HG03354 (cell line): ENCODE results near the gene STARD5.
"Not testable (repeated sequence)": the region's sequence is repeated elsewhere in the genome, so short reads cannot be mapped to it uniquely, and the experiment has no call there.

ENCODE experiments used
- ATAC-seq: cut with Tn5 transposase; IDR thresholded peaks from one replicate; pipeline ENCODE4 v1.9.1; 2021; ENCODE audit warnings: mild to moderate bottlenecking; ENCODE audit not compliant: unreplicated experiment, poor library complexity, severe bottlenecking

Gene STARD5, protein sequence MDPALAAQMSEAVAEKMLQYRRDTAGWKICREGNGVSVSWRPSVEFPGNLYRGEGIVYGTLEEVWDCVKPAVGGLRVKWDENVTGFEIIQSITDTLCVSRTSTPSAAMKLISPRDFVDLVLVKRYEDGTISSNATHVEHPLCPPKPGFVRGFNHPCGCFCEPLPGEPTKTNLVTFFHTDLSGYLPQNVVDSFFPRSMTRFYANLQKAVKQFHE

DNA sequence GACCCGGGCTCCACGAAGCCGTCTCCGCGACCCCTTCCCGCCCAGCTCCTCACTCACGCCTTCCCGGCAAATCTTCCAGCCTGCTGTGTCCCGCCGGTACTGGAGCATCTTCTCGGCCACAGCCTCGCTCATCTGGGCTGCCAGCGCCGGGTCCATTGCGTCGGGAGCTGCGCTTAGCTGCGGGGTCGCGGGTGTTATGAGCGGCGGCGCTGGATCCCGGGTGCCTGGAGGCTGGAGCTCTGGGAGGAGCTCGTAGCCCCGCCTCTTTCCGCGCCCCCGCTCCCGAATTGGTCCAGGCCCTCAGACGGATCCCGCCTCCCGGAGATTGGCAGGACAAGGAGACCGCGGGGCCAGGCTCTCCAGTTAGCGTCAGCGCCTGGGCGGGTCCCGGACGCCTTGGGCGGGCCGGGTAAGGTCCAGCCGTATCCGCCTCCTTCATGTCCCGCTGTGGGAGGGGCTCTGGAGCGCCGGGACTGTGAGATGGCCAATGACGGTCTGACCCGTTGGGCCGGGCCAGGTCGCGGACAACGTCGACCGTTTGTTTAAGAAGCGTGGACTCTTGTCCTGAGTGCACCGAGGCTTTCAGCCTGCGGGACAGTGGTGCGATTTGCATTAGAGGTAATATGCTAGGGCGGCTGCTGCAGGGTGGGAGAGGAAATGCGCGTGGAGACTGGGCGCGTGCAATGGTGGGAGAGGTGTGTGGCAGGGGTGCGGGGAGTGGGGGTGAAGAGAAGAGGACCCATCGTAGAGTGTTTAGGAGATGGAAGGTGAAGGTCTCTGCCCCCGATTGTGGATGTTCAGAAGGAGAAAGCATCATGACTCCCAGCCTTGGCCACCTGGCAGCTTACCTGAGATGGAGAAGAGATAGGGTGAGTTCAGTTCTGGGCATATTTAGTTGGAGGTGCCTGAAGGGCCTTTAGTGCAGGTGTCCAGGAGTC lies at the start of gene STARD5:
STARD5 (minus strand) TSS at position 198 of the 938 bp plus-strand sequence; CDS start at position 156, 42 bp downstream.
- ATAC-seq = peak; percentile 99

- ATAC-seq = no peak
These were observed 49.2 kb upstream of the STARD5 start for GRCh38 chr15:81373176-81373575.

DNA sequence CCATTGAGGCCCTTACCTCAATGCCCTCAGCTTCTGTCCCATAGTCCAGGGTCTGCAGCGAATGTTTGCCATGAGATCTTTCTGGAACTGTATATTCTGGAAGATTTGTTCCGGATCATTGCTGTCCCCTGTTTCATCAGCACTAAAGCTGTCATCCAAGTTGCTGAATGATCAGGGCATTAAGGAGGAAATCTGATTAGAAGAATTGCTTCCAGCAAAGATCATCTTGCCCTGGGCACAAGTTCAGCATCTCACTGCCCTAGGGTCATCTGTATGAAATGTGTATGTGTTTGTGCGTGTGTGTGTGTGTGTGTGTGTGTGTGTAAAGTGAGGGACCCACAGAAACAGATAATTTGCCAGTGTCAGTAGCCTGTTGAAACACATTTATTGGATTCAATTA lies 48.6 kb upstream of the STARD5 start:
- ATAC-seq = no peak

- no peak for ATAC-seq
These were observed 40.0 kb upstream of the STARD5 start for GRCh38 chr15:81363718-81364500.

DNA sequence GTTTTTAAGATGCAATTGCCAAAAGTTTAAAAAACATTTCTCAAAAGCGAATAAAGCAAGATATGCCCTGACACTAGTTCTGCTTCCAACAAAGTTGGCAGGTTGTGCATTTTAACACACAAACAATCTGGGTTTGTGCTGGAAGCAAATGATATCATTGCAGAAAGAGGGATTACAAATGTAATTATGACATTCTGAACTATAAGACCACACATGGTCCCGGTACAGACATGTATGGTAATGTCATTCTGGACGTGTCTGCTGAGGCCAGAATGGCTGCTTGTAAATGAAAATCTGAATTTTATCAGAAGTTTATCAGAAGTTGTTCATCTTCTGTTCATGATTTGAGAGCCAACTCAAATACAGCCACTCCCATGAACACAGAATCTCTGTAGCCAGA lies 39.3 kb upstream of the STARD5 start:
- no peak for ATAC-seq

GRCh38 chr15:81362790-81363189 lies 38.8 kb upstream of the STARD5 start:
- ATAC-seq = no peak

GRCh38 chr15:81361891-81362290 lies 38.0 kb upstream of the STARD5 start:
- no peak for ATAC-seq

- ATAC-seq = no peak
These were observed 36.5 kb upstream of the STARD5 start for GRCh38 chr15:81360491-81360890.

GRCh38 chr15:81358248-81358647 lies 34.3 kb upstream of the STARD5 start:
- ATAC-seq = no peak

DNA sequence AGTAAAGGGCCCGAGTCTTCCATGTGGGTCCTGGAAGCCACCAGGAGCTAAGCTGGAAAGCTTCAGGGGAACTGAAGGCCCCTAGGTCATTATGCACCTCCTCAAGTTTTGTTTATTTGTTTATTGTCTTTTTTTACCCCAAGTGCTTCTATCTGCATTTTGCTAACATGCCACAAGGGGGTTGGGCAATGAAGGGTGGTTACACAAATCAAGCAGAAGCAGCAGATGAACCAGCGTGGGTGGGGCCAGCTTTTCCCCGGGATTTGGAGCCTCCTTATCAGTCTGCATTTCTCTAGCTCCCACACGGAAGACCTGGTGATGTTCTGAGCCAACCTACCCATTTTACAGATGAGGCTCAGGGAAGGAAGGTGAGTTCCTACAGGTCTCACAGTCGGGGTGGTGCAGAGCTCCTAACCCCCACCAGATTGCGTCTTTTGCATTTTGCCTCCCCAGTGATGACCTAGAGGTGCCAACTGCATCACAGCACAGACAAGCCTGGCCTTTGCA lies 33.3 kb upstream of the STARD5 start:
- ATAC-seq = no peak

DNA sequence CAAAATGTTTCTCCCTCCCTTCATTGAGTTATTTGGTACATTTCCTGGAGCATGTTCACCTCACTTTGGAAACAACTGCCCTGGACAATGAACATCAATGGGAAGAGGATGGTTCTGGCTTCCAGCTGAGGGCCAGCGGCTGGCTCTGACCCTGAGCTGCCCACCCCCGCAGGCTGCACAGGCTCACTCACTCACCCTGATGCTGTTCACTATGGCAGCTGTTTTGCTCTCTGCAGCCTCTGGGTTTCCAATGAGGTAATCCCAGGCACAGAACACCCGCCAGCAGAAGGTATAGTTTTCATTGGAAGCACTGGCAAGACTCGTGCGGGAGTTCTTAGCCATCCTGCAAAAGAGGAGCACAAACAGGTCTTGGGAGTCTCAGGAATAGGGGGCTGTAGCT lies 32.3 kb upstream of the STARD5 start:
- no peak for ATAC-seq

- no peak for ATAC-seq
These were observed 27.7 kb upstream of the STARD5 start for GRCh38 chr15:81351651-81352050.

- no peak for ATAC-seq
These were observed 25.3 kb upstream of the STARD5 start for GRCh38 chr15:81349271-81349670.

DNA sequence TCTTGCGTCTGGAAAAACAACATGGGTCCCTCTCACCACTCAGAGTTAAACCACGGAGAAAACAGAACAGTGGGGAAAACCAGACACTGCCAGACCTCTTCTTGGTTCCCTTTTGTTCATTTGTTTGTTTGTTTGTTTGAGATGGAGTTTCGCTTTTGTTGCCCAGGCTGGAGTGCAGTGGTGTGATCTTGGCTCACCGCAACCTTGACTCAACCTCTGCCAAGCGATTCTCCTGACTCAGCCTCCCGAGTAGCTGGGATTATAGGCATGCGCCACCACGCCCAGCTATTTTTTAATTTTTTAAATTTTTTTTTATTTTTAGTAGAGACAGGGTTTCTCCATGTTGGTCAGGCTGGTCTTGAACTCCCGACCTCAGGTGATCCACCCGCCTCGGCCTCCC lies 24.8 kb upstream of the STARD5 start:
- ATAC-seq = not testable (repeated sequence)

GRCh38 chr15:81347910-81348309 lies 24.0 kb upstream of the STARD5 start:
- no peak for ATAC-seq

- ATAC-seq = no peak
These were observed 22.7 kb upstream of the STARD5 start for GRCh38 chr15:81346611-81347010.

DNA sequence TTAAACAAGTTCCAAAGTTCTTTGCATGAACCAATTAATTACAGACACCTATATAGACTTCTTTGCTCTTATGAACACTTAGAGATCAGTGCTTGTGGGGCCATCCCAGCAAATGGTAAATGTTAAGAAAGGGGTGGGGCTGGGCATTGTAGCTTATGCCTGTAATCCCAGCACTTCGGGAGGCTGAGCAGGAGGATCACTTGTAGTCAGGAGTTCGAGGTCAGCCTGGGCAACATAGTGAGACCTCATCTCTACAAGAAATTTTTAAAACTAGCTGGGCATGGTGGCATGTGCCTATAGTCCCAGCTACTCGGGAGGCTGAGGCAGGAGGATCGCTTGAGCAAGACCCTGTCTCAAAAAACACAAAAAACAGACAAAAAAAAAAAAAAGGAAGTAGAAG lies 19.4 kb upstream of the STARD5 start:
- ATAC-seq = no peak

- ATAC-seq = no peak
These were observed 17.4 kb upstream of the STARD5 start for GRCh38 chr15:81341351-81341750.

GRCh38 chr15:81339851-81340250 lies 15.9 kb upstream of the STARD5 start:
- ATAC-seq = no peak

- no peak for ATAC-seq
These were observed 15.4 kb upstream of the STARD5 start for GRCh38 chr15:81339321-81339720.
